HG03460 (cell line): ENCODE data around the gene GZMM.
"Not testable (repeated sequence)": the region's sequence is repeated elsewhere in the genome, so short reads cannot be mapped to it uniquely, and the experiment has no call there.

Source experiments
- ATAC-seq: cut with Tn5 transposase; IDR thresholded peaks from one replicate; pipeline ENCODE4 v1.9.1; 2021; ENCODE audit not compliant: unreplicated experiment

Gene GZMM

GRCh38 chr19:580274-580835, 36.5 kb downstream of the GZMM start:
- ATAC-seq = no peak

DNA sequence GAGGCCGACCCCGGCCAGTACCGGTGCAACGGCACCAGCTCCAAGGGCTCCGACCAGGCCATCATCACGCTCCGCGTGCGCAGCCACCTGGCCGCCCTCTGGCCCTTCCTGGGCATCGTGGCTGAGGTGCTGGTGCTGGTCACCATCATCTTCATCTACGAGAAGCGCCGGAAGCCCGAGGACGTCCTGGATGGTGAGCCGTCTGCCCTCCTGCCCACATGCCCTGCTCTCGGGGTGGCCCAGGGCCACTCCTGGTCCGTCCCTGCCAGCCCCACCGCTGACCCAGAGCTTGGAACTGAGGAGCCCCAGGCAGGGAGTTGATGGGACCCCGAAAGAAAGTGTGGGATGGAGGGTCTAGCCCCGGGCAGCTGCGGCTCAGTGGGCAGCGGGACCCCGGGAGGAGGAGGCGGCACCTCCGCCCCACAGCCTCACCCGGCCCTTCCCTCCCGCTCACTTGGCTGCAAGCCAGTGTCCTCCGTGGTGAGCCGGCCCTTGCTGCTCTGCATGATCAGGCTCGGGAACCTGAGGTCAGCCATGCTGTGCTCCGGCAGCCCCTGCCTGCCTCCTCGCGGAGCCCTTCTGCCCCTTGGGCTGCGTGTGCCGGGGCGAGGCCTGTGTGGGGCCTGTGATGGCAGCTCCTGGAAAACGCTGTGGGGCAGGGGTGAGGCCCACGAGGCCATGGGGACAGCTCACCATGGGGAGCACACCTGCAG, 37.7 kb downstream of the GZMM start:
- no peak for ATAC-seq

DNA sequence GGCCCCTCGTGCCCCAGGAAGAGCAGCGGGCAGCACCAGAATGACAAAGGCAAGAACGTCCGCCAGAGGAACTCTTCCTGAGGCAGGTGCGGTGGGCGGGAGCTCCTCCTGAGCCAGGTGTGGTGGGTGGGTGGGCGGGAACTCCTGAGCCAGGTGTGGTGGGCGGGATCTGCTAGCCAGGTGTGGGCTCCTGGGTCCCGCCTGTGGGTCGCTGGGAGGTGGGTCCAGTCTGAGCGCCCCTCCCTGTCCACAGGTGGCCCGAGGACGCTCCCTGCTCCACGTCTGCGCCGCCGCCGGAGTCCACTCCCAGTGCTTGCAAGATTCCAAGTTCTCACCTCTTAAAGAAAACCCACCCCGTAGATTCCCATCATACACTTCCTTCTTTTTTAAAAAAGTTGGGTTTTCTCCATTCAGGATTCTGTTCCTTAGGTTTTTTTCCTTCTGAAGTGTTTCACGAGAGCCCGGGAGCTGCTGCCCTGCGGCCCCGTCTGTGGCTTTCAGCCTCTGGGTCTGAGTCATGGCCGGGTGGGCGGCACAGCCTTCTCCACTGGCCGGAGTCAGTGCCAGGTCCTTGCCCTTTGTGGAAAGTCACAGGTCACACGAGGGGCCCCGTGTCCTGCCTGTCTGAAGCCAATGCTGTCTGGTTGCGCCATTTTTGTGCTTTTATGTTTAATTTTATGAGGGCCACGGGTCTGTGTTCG, 38.8 kb downstream of the GZMM start:
- ATAC-seq = no peak

GRCh38 chr19:583198-583967, 39.5 kb downstream of the GZMM start:
- ATAC-seq = no peak

DNA sequence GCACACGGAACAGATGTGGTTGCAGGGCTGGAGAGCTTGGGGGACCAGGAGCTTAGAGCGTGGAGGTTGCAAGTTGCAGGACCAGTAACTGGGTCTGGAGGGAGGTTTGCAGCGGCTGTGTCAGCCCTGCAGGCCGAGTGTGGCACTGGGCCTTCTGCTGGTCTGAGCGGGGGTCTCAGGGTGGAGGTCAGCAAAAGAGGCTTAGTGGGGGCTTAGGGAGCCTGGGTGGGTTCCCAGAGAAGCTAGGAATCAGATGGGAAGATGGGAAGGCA, 40.1 kb downstream of the GZMM start:
- no peak for ATAC-seq

- no peak for ATAC-seq
Observed at GRCh38 chr19:584240-585001, 40.6 kb downstream of the GZMM start.

GRCh38 chr19:585146-585545, 41.3 kb downstream of the GZMM start:
- not testable (repeated sequence) for ATAC-seq

DNA sequence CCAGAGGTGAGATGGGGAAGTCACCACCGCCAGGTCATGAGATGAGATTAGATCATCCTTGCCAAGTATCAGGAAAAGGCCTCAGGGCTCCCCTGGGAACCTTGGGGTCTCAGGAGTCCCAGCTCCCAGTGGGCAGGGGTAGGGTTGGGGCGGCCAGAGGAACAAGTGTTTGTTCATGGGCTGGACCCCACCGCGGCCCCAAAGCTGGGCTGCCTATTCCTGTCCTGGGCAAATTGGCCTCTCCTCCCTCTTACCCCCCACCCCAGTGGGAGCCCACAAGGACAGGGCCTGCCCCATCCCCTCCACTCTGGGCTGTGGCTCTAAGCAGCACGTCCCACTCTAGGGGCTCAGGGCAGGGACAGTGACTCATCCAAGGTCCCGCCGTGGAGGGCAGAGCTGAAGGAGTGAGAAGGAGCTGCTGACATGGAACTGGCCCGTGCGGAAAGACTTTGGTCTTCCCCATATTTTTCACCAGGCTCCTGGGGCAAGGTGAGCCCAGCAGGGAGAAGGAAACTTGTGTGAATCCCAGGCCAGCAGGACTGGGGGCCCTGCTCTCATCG, 41.8 kb downstream of the GZMM start:
- no peak for ATAC-seq

- ATAC-seq = no peak
Observed at GRCh38 chr19:588093-588740, 44.4 kb downstream of the GZMM start.

- no peak for ATAC-seq
Observed at GRCh38 chr19:588741-589692, 45.2 kb downstream of the GZMM start.

GRCh38 chr19:589693-590395, 46.0 kb downstream of the GZMM start, which contains the start of gene HCN2:
Gene HCN2 (plus strand): TSS chr19:589881. CDS start chr19:589946, 65 bp downstream.
- no peak for ATAC-seq

GRCh38 chr19:590396-590745, 46.5 kb downstream of the GZMM start:
- ATAC-seq = no peak

DNA sequence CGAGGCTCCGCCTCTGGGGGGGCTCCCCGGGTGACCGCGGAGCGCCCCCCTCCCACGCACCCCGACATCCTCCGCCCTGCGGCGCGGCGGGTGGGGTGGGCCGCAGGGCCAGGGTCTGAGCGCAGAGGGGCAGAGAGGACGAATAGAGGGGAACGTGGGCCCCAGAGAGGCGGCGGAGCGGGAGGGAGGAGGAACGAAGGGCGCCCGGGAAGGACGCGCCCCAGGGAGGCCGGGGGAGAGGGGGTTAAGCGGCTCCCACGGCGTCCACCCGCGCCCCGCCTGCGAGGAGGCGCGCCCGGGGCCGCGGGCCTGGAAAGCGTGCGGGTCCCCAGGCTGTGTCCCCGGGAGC, 46.9 kb downstream of the GZMM start:
- no peak for ATAC-seq

DNA sequence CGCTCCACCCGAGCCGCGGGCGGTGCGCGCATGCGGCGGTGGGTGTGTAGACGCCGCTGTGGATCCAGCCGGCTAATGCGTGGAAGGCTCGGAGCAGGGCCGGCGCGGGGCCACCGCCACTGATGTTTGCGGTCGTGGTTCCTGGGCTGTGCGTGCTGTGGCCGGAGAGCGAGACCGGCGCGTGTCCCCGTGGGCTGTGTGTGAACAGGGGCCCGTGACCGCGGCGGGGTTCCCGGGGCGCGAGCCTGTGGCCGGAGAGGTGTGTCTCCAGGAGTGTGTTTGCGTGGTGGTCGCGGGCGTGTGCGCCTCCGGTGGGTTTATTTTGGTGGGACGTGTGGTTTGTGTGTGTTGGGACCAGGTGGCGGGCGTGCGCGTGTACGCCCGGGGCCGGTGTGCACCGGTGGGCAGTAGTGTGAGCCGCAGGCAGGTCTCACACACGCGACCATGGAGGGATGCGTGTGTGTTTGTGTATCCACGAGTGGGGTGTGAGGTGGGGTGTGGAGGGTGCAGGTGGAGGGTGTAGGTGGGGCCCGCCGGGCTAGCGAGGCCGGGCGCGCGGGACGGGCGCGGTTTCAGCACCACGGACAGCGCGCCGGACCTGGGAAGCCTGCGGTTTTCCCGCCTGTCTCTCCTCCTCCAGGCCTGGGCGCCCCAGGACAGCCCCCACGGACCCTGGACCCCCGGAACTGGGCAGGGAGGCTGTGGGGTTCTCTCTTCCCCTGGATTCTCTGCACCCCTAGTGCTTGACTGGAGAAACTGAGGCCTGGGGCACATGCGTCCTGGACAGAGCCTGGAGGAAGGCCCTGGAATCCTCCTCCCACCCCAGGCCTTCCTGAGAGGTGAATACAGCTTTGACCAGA, 47.5 kb downstream of the GZMM start:
- ATAC-seq = no peak

DNA sequence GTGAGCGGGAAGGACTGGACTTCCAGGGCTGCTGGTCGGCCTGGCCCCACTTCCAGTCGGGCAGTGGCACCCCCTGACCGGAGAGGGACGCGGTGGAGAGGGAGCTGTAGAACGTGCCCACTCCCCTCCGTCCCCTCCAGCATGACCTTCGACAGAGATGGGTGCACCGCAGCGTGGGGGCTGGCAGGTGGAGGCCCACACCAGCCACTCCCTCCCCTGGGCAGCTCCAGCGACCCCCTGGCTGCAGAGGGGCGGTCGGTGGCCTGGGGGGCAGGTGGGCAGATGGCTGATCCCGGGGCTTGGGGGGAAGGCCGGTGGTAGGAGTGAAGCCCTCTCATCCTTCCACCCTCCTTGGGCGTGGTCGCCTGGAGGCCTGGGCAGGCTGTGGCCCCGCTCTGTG, 48.2 kb downstream of the GZMM start:
- no peak for ATAC-seq

DNA sequence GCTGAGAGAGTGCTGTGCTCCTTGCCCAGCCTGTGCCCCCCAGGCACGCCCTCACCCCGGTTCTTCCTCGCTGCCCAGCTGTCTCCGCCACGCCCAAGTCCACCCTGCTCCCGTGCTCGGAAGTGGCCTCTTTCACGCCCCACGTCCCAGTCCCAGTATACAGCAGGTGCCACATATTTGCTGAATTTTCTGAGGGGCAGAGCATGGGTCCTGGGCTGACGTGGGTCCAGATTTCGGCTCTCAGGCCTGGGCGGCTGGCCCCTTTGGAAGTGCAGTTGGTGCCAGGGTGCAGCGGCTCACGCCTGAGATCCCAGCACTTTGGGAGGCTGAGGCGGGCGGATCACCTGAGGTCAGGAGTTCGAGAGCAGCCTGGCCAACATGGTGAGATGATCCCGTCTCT, 49.2 kb downstream of the GZMM start:
- no peak for ATAC-seq

DNA sequence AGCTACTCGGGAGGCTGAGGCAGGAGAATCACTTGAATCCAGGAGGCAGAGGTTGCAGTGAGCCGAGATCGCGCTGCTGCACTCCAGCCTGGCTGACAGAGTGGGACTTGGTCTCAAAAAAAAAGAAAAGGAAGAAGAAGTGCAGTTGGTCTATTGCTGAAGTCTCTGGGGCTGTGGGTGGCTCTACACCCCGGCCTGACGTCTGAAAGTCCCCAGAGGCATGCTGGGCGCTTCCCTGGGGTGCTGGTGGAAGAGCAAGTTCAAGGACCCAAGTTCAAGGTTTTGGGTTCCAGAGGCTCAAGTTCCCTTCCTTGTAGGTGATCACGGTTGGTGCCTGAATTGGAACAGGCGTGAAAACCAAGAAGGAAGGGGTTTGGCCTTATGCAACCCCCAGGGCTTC, 49.7 kb downstream of the GZMM start:
- ATAC-seq = no peak
